Head of caudate nucleus (tissue), 42 donors: Measurements from ENCODE around the gene PPP1R3D.
"Not testable (repeated sequence)": the region's sequence is repeated elsewhere in the genome, so short reads cannot be mapped to it uniquely, and the experiment has no call there.

Source experiments
- DNase-seq, 42 donors: peaks; one replicate each; pipeline versions ENCODE4 v3.0.0 to v3.0.0-alpha.2; 2020 to 2021; ENCODE audit warnings: mixed read lengths in 7 of 42
- intact Hi-C: fragments of 100-400 bp; cut with DNase I; formaldehyde crosslinking; loops from one replicate; pipeline ENCODE4 v1.15.0; 2022

PPP1R3D gene

GRCh38 chr20:59932616-59933295, 7.3 kb downstream of the PPP1R3D start:
- intact Hi-C loops: loop anchor here (10.0 kb wide), 1 partner anchor 148 kb away; no protein-coding TSS in a partner anchor
- DNase-seq: no peak

GRCh38 chr20:59931511-59932312, 8.4 kb downstream of the PPP1R3D start:
- no peak for DNase-seq
- intact Hi-C loops: loop anchor here (10.0 kb wide), 1 partner anchor 147 kb away; no protein-coding TSS in a partner anchor

- intact Hi-C loops: no loop called here
- DNase-seq: no peak
These were observed 14.2 kb downstream of the PPP1R3D start for GRCh38 chr20:59925899-59926298.

- DNase-seq: no peak
- intact Hi-C loops: no loop called here
These were observed 14.7 kb downstream of the PPP1R3D start for GRCh38 chr20:59925359-59925758.

GRCh38 chr20:59923514-59923913, 16.6 kb downstream of the PPP1R3D start:
- intact Hi-C loops: no loop called here

GRCh38 chr20:59920944-59921343, 19.2 kb downstream of the PPP1R3D start:
- no peak for DNase-seq
- intact Hi-C loops: no loop called here

More at GRCh38 chr20:59923514-59923913, 16.6 kb downstream of the PPP1R3D start:
- DNase-seq: no peak

GRCh38 chr20:59912609-59913008, 27.5 kb downstream of the PPP1R3D start:
- no peak for DNase-seq
- intact Hi-C loops: no loop called here

GRCh38 chr20:59911041-59911440, 29.1 kb downstream of the PPP1R3D start:
- DNase-seq: no peak
- intact Hi-C loops: no loop called here

GRCh38 chr20:59908855-59909254, 31.2 kb downstream of the PPP1R3D start:
- intact Hi-C loops: no loop called here
- DNase-seq: no peak

- intact Hi-C loops: no loop called here
- no peak for DNase-seq
These were observed 36.5 kb downstream of the PPP1R3D start for GRCh38 chr20:59903621-59904020.

- intact Hi-C loops: no loop called here
- no peak for DNase-seq
These were observed 37.6 kb downstream of the PPP1R3D start for GRCh38 chr20:59902470-59902869.

GRCh38 chr20:59895908-59896307, 44.2 kb downstream of the PPP1R3D start:
- no peak for DNase-seq
- intact Hi-C loops: no loop called here

GRCh38 chr20:59891581-59891980, 48.5 kb downstream of the PPP1R3D start:
- intact Hi-C loops: no loop called here
- DNase-seq: no peak

- intact Hi-C loops: not testable (repeated sequence)
These were observed 50.1 kb downstream of the PPP1R3D start for GRCh38 chr20:59890035-59890434.

GRCh38 chr20:59888050-59888449, 52.1 kb downstream of the PPP1R3D start:
- DNase-seq: no peak
- intact Hi-C loops: no loop called here

More at GRCh38 chr20:59890035-59890434, 50.1 kb downstream of the PPP1R3D start:
- not testable (repeated sequence) for DNase-seq
